HG03565 (cell line): ENCODE results near the gene MARCHF3.
"Not testable (repeated sequence)": the region's sequence is repeated elsewhere in the genome, so short reads cannot be mapped to it uniquely, and the experiment has no call there.

Source experiments
- ATAC-seq: cut with Tn5 transposase; IDR thresholded peaks from one replicate; pipeline ENCODE4 v1.9.1; 2021; ENCODE audit warnings: mild to moderate bottlenecking, moderate library complexity; ENCODE audit not compliant: unreplicated experiment

Gene MARCHF3

DNA sequence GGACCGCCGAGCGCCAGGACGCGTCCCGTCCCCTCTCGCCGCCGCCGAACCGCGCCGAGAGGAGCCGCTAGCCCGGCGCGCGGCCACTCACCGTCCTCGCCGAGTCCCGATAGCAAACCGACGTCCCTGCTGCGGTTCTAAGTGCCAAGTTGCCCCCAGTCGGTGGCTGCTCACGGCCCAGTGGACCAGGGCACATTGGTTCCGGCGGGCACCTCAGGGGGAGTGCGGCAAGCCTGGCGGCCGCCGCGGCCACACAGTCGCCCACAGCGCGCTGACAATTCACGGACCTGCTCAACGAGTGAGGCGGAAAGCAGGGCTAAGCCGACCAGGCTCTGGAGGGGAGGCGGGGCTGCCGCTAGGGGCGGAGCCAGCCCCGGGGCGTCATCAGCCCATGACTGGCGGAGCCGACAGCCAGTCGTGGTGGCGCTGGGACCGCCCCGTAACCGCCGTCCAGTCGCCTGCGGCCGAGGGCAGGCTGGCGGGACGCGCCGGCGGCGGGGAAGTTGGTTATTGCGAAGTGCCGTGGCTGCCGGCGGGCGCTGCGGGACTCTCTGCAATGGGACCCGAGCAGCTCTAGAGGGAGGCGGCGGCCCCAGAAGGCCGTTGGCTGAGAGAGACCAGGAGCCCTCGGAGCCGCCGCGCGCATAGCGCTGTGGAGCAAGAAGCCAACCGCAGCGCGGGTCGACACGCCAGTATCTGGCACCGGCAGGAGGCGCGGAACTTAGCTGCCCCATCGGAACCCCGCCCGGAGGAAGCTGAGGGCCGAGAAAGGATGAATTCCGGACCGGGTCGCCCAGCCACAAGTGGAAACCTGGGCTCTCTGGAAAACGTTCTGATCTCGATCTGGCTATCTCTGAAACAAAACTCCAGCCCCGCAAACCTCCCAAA is at the start of gene MARCHF3:
Gene MARCHF3 (minus strand): TSS at position 300 of the 888 bp plus-strand sequence. CDS start 112,387 bp downstream, outside the sequence.
- peak; percentile 97 for ATAC-seq

DNA sequence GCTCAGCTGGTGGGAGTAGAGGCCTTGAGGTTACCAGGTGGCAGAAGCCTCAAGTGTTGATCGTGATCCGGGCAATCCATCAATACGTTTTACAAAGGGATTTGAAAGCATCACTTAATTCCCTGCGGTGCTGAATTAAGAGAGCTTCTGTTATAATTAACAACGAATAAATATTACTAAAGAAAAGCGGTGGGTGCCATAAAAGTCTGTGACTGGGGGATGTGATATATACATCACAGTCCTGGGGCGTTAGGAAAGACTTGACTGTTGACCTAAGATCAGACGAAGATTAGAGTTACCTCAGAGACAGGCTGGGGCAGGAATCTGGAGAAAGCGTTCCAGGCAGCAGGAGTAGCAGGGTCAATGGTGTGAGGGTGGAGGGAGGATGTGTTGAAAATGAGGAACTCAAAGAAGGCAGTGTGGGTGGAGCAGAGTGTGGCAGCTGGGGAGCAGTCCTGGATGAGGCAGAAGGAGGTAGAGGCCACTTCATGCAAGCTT is 49.7 kb upstream of the MARCHF3 start:
- no peak for ATAC-seq

DNA sequence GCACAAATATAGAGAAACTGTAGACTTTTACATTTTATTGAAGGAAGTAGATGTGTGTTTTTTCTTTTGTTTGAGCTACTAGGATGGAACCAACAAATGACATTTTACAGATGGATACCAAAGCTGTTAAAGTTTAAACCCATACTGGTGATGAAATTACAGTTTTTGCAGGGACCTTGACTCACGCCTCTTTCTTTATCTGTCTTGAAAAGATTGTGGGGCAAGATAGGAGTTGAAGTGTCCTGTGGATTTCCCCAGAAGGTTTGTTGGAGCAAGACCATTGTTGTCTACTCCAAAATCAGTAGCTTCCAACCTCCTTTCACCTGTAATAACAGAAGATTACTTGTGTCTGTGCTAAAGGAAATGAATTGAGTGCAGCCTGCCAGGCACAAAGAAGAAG is 47.0 kb upstream of the MARCHF3 start:
- no peak for ATAC-seq

DNA sequence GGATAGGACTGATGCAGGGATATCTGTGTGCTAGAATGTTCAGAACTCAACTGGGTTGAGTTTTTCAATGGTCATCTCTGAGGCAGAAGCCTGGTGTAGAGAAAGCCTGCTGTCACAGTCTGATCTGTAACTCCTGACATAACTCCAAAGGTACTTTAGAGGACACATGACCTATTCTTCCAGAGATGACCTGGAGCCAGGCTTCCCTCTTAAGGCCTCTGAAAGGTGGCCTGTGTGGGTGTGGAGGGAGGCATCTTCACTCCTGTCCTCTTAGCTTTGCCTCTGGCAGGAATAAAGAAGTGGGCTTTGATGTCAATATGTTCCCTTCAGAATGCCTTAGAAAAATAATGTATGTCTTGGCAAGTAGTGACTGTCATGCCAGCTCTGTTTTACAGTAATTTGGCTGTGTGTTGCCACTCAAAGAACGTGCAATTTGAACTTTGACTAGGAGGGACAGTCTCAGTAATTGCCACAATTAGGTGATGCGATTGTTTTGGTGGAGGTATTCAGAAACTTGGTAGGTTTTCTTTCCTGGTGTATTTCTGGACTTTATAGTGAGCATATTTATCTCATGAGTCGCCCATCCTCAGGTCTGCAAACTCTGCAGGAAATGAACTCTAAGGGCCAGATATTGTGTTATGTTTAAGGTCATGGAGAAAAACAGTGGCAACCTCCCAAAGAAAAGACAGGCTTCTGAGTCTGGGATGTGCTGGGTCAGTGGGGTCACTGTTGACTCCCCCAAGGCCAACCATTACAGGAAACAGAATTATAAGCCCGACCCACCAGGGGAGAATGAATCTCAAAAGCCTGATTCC is 46.2 kb upstream of the MARCHF3 start:
- no peak for ATAC-seq

DNA sequence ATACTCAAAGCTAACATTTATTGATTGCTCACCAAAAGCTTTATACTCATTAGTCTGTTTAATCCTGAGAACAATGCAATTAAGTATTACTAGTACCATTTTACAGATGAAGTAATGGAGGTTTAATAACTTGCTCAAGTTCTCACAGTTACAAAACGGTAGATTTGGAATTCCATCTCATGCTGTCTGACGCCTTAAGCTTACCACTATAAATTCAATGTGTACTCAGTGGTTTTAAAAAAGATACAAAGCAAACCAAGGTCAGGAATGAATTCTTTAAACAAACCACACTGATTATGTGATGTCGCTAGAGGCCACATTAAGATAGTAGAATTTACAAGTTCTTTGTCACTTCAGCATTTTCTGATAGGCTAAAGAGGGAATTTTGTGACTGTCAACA is 44.1 kb upstream of the MARCHF3 start:
- ATAC-seq: no peak

DNA sequence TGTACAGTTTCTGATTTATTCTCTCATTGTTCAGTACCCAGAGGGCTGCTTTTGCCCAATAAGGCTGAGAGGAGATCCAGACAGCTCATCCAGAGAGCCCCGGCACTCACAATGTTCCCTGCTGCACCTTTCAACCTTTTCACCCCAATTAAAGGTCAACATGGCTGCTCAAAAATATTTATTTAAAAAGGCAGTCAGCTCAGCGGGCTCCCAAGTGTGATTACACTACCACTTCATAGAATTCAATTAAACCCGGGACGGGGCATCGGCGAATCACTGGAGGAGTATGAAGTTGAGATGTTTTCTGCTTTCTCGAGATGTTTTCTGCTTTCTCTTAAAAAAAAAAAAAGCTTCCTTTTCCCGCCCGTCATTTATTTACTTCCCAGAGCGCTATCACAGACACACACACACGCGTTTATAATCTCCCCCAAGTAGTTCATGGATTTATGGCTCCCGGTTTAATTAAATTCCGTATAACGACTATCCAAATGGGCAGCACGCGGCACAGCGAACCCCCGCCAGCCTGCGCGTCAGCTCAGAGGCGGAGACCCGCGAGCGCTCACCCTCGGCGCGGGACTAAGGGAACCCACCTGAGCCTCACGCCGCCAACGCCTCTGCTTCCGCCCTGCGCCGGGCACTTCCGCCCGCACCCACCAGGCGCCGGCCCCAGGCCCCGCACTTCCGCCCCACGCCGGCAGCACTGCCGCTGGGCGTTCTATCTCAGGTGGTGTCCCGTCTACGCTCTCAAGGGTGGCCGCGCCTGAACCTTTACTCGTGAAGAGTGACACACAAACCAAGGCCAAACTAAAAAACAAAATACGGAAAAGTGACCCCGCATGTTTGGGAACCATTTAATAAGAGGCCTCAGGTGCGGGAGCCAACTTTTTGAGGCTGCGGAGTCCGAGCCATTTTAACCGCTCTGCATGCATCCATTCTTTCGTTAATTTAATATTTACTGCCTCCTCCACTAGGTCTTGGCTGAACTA is 42.8 kb upstream of the MARCHF3 start, which contains the start of gene C5orf63:
Gene C5orf63 (minus strand): TSS at position 642 of the 986 bp plus-strand sequence. CDS start 14,507 bp downstream, outside the sequence.
- ATAC-seq: peak; percentile 97

DNA sequence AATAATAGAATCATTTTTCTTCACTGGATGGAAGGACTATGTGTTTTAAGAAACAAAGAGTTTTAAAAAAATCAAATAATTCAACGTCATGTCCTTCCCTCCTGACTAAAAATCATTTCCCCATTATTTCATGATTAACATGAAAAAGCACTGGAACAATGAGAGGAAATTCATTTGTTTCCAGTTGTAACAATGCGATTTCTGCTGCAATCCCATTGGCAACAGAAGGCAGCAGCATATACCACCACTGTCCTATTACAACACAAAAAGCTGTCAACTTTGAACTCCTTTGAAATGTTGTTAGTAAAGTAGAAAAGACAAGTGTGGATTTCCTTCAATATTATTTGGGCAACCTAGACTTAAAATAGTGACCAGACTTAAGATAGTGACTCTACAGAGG is 39.9 kb upstream of the MARCHF3 start:
- ATAC-seq: no peak

DNA sequence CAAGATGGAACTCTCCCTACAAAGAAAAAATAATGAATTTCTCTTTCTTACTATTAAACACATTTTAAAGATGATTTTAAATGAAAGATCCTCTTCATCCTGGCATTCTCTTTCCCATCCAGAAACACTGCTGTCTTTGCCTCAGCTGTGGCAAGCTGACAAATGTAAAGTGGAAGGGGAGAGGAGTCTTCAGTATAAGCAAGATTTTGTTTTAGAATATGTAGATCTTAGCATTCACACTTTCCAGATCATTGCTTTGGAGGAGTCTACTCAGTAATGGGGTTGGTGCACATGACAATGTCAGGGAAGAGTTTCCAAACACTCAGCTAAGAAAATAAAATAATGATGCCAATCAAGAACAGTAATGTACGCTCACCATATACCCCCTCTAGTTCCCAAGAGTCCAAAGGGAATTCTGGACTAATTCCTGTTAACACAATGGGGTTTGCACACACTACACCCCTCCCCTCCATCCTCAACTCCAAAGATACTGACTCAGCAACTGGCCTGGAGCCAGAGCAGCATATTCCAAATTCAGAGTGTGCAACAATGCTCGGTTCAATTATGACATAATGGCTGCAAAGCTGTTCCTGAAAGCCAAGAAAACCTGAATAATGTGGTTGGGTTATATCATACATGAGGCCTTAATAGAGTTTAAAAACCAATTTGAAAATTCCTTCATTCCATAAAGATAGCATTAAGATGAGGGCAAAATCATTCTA is 38.3 kb upstream of the MARCHF3 start:
- no peak for ATAC-seq

DNA sequence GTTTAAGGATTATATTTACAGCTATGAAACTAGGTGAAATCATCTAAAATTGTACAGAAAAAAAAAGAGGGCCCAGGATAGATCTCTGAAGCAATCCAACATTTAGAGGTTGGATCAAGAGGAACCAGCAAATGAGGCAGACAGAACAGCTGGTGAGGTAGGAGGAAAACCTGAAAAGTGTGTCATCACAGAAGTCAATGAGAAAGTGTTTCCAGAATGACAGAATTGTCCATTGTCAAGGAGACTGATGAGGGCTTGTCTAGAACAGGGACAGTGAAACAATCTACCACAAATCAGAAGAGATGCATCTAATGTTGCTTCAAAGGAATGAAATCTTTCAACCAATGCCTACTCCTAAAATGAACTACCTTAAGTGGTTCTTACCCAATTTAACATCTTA is 36.4 kb upstream of the MARCHF3 start:
- no peak for ATAC-seq

GRCh38 chr5:127064253-127064840 is 34.0 kb upstream of the MARCHF3 start:
- ATAC-seq: no peak

DNA sequence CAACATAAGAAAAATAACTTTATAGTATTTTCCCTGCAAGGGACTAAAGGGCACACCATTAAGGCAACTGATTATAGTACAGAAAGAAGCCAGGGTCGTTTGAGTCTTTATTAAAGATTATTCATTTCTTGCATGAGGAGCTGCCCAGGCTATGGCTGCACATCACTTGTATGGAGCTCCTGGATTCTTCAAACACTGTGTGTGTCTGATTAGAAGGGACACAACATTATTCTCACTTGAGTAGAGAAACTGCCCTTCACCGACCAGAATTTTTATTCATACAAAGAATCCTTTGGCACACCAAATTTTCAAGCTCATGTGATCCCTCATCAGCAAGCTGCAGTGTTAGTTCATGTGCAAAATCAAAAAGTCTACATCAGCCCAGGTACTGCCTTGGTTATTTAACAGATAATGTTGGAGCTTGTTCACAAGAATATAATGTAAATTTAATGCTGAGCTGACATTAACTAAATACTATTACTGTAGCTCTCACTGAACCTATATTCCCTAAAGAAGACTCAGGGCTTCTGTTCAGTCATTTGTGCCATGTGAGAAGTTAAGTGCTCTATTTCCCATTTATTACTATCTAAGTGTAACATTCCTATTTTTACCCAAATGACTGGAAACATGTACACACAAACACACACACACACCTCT is 33.0 kb upstream of the MARCHF3 start:
- no peak for ATAC-seq

- ATAC-seq: no peak
Observed at GRCh38 chr5:127061956-127062355, 31.6 kb upstream of the MARCHF3 start.

GRCh38 chr5:127061537-127061936 is 31.2 kb upstream of the MARCHF3 start:
- no peak for ATAC-seq

- ATAC-seq: no peak
Observed at GRCh38 chr5:127060470-127060985, 30.2 kb upstream of the MARCHF3 start.

DNA sequence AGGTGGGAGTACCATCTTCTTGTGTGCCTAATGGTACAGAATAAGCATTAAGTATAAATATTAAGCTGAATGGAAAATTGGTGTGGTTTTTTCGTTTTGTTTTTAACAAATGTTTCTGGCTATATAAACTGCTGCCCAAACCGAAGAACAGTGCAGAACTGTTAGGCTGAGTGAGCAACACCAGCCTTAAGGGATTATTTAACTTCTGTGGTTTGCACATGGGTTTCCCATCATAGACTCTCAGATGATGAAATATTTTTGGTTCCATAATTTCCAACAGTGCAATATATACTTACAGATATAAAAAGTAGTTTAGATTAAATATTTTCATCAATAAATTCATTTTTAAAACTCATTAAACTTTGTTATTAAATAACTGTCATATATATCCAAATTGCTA is 26.5 kb upstream of the MARCHF3 start:
- ATAC-seq: no peak

- ATAC-seq: no peak
Observed at GRCh38 chr5:127055880-127056653, 25.7 kb upstream of the MARCHF3 start.

DNA sequence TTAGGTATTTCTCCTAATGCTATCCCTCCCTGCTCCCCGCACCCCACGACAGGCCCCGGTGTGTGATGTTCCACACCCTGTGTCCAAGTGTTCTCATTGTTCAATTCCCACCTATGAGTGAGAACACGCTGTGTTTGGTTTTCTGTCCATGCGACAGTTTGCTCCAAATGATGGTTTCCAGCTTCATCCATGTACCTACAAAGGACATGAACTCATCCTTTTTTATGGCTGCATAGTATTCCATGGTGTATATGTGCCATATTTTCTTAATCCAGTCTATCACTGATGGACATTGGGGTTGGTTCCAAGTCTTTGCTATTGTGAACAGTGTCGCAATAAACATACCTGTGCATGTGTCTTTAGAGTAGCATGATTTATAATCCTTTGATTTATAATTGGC is 23.2 kb upstream of the MARCHF3 start:
- ATAC-seq: not testable (repeated sequence)

DNA sequence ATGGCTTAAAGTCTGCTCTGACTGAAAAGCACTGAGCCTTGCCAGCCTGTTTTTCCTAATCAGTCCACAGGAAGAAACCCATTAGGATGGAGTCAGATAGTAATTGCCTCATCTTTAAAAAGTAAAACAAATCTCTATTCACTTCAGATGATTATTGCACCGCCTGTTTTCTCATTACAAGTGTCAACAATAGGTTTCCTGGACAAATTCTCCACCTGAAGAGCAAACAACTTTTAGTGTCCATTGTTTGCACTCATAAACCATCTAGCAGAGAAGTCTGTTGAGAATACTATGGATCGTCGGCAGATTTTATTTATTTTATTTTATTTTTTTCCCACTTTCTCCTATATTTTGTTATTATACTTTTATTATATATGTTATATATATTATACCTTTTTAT is 22.7 kb upstream of the MARCHF3 start:
- no peak for ATAC-seq
